ENCODE data around the gene PLLP. TPM values are rescaled to one million over a fixed set of nuclear protein-coding genes. Genes with fewer than 3 reads are reported as not detected.

Gene PLLP
- total and polyA plus RNA-seq, 10 of the 15 experiments (the other 5 are each of a cell fraction or from before 2014, with no cell fraction given): 0.21 to 5.8 (median 0.67) TPM

DNA sequence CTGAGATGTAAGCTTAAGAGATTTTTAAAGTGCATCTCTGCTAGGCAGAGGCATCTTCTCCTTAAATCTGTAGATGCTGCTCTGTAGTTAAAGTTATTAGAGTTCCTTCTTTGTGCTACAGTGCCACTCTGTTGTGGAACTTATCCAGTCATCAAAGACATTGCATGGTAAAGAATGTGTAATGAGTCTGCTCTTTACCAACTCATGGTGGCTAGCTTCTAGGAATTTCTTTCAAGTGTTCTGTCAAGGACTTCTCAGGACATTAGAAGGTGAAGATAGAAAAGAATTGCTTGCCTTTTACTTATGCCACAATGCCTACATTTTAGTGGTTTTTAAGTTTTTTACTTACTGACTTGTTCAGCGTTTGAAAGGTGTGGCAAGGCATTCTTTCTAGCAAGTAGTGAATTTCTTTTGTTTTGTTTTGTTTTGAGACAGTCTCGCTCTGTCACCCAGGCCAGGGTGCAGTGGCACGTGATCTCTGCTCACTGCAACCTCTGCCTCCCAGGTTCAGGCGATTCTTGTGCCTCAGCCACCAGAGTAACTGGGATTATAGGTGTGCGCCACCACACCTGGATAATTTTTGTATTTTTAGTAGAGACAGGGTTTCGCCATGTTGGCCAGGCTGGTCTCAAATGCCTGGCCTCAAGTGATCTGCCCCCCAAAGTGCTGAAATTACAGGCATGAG, 59.7 kb downstream of the PLLP start:
- Histone ChIP-seq H3K79me2 (ENCODE audit: control insufficient read depth, insufficient read depth, low read length) (no peaks in the 10 kb centered on the region), H3K9ac (ENCODE audit: control insufficient read depth, insufficient read depth, low read length) (no peak overlapping the region), H3K4me1 (ENCODE audit: control insufficient read depth, insufficient read depth, low read length) (no peaks in the 10 kb centered on the region), H3K4me3 (no peak overlapping the region), H3K36me3 (ENCODE audit: control insufficient read depth in 2 of 2, insufficient read depth in 2 of 2, low read length in 1 of 2) (peaks cover 7 to 45% of the 10 kb centered on the region in 2 experiments), H3K27me3 (replicated peaks in 1 of 2; ENCODE audit: control insufficient read depth in 2 of 2, insufficient read depth in 2 of 2, low read length in 1 of 2) (no peaks in the 10 kb centered on the region), H3K9me3 (replicated peaks; ENCODE audit: control insufficient read depth, insufficient read depth, low read length) (no peaks in the 10 kb centered on the region), H2AFZ (ENCODE audit: control insufficient read depth, low read depth, low read length) (no peak overlapping the region), H4K20me1 (ENCODE audit: control insufficient read depth, insufficient read depth) (no peaks in the 10 kb centered on the region), H3K27ac (ENCODE audit: control insufficient read depth, insufficient read depth) (no peak overlapping the region), H3K4me2 (ENCODE audit: control insufficient read depth, insufficient read depth) (no peak overlapping the region)
- no TSS peak for BruUV-seq (replicated peaks)
- POLR2A ChIA-PET: interaction anchor here (0.6 to 0.7 kb wide), 2 partner anchors 9 to 137 kb away, joined by 3 read pairs; no protein-coding TSS in a partner anchor
- TF ChIP-seq CHD4 (IDR thresholded peaks at IDR 0.05): no peak
- no peak for TF ChIP-seq STAT1 (conservative IDR thresholded peaks at IDR 0.05)
- TF ChIP-seq CHD2 (IDR thresholded peaks at IDR 0.05; ENCODE audit: borderline replicate concordance, low read depth, low read length): no peak
- no peak for TF ChIP-seq SMC3 (IDR thresholded peaks at IDR 0.05; ENCODE audit: borderline replicate concordance, low read length)
- TF ChIP-seq MXI1 (IDR thresholded peaks at IDR 0.05; ENCODE audit: low read depth, low read length): no peak
- TF ChIP-seq SRF (IDR thresholded peaks at IDR 0.05; ENCODE audit: low read depth in 2 of 2, low read length in 2 of 2): no peak
- TF ChIP-seq RFX5 (IDR thresholded peaks at IDR 0.05; ENCODE audit: low read depth, low read length): no peak
- TF ChIP-seq POU2F2 (IDR thresholded peaks at IDR 0.05; ENCODE audit: borderline replicate concordance, low read depth, low read length): no peak
- no peak for TF ChIP-seq POLR2AphosphoS5 (IDR thresholded peaks at IDR 0.05; ENCODE audit: low read length)
- no peak for TF ChIP-seq MTA3 (IDR thresholded peaks at IDR 0.05; ENCODE audit: borderline replicate concordance, low read length)
- no peak for TF ChIP-seq PML (IDR thresholded peaks at IDR 0.05; ENCODE audit: low read length)
- no peak for TF ChIP-seq RBBP5 (conservative IDR thresholded peaks at IDR 0.05)
- TF ChIP-seq MEF2B (IDR thresholded peaks at IDR 0.05; ENCODE audit: partially characterized antibody, poor library complexity, severe bottlenecking): no peak
- intact Hi-C loops (cut with micrococcal nuclease; ENCODE audit: unreplicated experiment): no loop called here
- ATAC-seq (no peak), DNase-seq (ENCODE audit: low read depth, low spot score) (no peak), FAIRE-seq (no peak)
- SMC1A ChIA-PET (ENCODE audit: uncharacterized antibody, unreplicated experiment): interaction anchor here (1.0 to 1.5 kb wide), 4 partner anchors 8 to 19 kb away, joined by 3 to 8 read pairs (median 3); no protein-coding TSS in a partner anchor
- in situ Hi-C loops (cut with MboI): loop anchor here (25.0 kb wide), 1 partner anchor 1338 kb away; no protein-coding TSS in a partner anchor
- 77% methylated on average over 6 of the region's 6 CpGs for WGBS (ENCODE audit: insufficient coverage, insufficient replicate concordance, low lambda C conversion rate, missing lambda C conversion rate)
- CTCF ChIA-PET: interaction anchor here (0.5 to 2.4 kb wide), 2 partner anchors 11 to 41 kb away, joined by 3 to 4 read pairs; no protein-coding TSS in a partner anchor
- RAD21 ChIA-PET (ENCODE audit: unreplicated experiment): no interaction called here
